ENCODE measurements around the gene ANKZF1.

Gene ANKZF1

GRCh38 chr2:219209236-219210195, 20.1 kb upstream of the ANKZF1 start:
- no peak for DNase-seq

GRCh38 chr2:219210196-219210885, 19.3 kb upstream of the ANKZF1 start:
- DNase-seq: no peak

GRCh38 chr2:219210886-219211362, 18.7 kb upstream of the ANKZF1 start:
- DNase-seq: no peak

- no peak for DNase-seq
Measured at GRCh38 chr2:219213026-219213415, 16.6 kb upstream of the ANKZF1 start.

- DNase-seq: no peak
Measured at GRCh38 chr2:219213486-219214071, 16.0 kb upstream of the ANKZF1 start.

- DNase-seq: no peak
Measured at GRCh38 chr2:219214141-219214540, 15.5 kb upstream of the ANKZF1 start.

- no peak for DNase-seq
Measured at GRCh38 chr2:219214786-219215185, 14.8 kb upstream of the ANKZF1 start.

- no peak for DNase-seq
Measured at GRCh38 chr2:219215871-219216534, 13.6 kb upstream of the ANKZF1 start.

GRCh38 chr2:219216535-219216915, 13.1 kb upstream of the ANKZF1 start:
- no peak for DNase-seq

- peak; percentile 8 for DNase-seq
Measured at GRCh38 chr2:219218217-219218731, 11.3 kb upstream of the ANKZF1 start.

- peak; percentile 74 for DNase-seq
Measured at GRCh38 chr2:219218732-219219701, 10.6 kb upstream of the ANKZF1 start, which contains the start of gene ABCB6. Gene ABCB6 (minus strand): TSS chr2:219218958. CDS start chr2:219218673, 285 bp downstream.

GRCh38 chr2:219219784-219220532, 9.6 kb upstream of the ANKZF1 start:
- DNase-seq: no peak

- no peak for DNase-seq
Measured at GRCh38 chr2:219220652-219221402, 8.8 kb upstream of the ANKZF1 start.

- no peak for DNase-seq
Measured at GRCh38 chr2:219221957-219222518, 7.6 kb upstream of the ANKZF1 start.

- no peak for DNase-seq
Measured at GRCh38 chr2:219223831-219224610, 5.6 kb upstream of the ANKZF1 start.

- no peak for DNase-seq
Measured at GRCh38 chr2:219225350-219225749, 4.3 kb upstream of the ANKZF1 start.

GRCh38 chr2:219228041-219228910, 1.3 kb upstream of the ANKZF1 start:
- no peak for DNase-seq

- DNase-seq: no peak
Measured at GRCh38 chr2:219228911-219229304, 698 bp upstream of the ANKZF1 start.
